ENCODE measurements around the gene LRGUK. TPM values are rescaled to one million over a fixed set of nuclear protein-coding genes. Genes with fewer than 3 reads are reported as not detected.

LRGUK gene
- total and polyA plus RNA-seq, 2 of the 8 experiments (the other 6 are each of a cell fraction or from before 2014, with no cell fraction given): 1.5 to 3.6 TPM

GRCh38 chr7:134186801-134187200 is 59.7 kb downstream of the LRGUK start (continued):
- TF ChIP-seq SIN3A (conservative IDR thresholded peaks at IDR 0.05 in 1 of 2, IDR thresholded peaks at IDR 0.05 in 1 of 2; ENCODE audit: low read depth in 1 of 2, low read length in 2 of 2) (no peak), SP4 (IDR thresholded peaks at IDR 0.05; ENCODE audit: low read length) (no peak), NANOG (IDR thresholded peaks at IDR 0.05; ENCODE audit: insufficient read depth, low read depth, low read length, poor library complexity, severe bottlenecking) (no peak)
- TF ChIP-seq, protein P1, sequence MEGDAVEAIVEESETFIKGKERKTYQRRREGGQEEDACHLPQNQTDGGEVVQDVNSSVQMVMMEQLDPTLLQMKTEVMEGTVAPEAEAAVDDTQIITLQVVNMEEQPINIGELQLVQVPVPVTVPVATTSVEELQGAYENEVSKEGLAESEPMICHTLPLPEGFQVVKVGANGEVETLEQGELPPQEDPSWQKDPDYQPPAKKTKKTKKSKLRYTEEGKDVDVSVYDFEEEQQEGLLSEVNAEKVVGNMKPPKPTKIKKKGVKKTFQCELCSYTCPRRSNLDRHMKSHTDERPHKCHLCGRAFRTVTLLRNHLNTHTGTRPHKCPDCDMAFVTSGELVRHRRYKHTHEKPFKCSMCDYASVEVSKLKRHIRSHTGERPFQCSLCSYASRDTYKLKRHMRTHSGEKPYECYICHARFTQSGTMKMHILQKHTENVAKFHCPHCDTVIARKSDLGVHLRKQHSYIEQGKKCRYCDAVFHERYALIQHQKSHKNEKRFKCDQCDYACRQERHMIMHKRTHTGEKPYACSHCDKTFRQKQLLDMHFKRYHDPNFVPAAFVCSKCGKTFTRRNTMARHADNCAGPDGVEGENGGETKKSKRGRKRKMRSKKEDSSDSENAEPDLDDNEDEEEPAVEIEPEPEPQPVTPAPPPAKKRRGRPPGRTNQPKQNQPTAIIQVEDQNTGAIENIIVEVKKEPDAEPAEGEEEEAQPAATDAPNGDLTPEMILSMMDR (IDR thresholded peaks at IDR 0.05; ENCODE audit: control extremely low read depth in 1 of 3, insufficient read depth in 1 of 3, low read depth in 1 of 3, low read length in 3 of 3): no peak
